Measurements from ENCODE around the gene LANCL2. TPM values are rescaled to one million over a fixed set of nuclear protein-coding genes. Genes with fewer than 3 reads are reported as not detected.
"Not testable (repeated sequence)": the region's sequence is repeated elsewhere in the genome, so short reads cannot be mapped to it uniquely, and the experiment has no call there.

Gene LANCL2
- total RNA-seq, 1 donor, result 13.8 TPM

DNA sequence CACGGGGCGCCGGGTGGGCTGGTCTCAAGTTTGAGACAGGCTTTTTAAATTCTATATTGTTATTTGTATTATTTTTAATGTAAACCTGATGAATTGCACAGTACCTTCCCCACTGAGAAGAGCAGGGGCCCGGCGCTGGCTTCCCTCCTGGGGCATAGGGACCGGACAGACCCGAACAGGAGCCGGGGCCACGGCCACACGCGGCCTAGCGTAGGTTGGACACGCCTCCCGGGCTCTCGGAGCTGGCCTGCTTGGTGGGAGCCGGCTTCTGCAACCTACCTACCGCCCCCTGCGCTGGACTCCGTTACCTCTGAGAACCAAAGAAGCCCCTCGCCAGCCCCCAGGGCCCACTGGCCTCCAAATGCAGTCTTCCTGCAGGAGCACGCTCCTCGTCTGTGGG lies 19.8 kb upstream of the LANCL2 start:
- no peak for DNase-seq (ENCODE audit: low read depth)
- TF ChIP-seq, protein P1, sequence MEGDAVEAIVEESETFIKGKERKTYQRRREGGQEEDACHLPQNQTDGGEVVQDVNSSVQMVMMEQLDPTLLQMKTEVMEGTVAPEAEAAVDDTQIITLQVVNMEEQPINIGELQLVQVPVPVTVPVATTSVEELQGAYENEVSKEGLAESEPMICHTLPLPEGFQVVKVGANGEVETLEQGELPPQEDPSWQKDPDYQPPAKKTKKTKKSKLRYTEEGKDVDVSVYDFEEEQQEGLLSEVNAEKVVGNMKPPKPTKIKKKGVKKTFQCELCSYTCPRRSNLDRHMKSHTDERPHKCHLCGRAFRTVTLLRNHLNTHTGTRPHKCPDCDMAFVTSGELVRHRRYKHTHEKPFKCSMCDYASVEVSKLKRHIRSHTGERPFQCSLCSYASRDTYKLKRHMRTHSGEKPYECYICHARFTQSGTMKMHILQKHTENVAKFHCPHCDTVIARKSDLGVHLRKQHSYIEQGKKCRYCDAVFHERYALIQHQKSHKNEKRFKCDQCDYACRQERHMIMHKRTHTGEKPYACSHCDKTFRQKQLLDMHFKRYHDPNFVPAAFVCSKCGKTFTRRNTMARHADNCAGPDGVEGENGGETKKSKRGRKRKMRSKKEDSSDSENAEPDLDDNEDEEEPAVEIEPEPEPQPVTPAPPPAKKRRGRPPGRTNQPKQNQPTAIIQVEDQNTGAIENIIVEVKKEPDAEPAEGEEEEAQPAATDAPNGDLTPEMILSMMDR (IDR thresholded peaks at IDR 0.05; ENCODE audit: insufficient read depth, low read depth, low read length), result no peak
- H3K4me3 ChIP-seq (ENCODE audit: low read depth, low read length), result no peak overlapping the region

DNA sequence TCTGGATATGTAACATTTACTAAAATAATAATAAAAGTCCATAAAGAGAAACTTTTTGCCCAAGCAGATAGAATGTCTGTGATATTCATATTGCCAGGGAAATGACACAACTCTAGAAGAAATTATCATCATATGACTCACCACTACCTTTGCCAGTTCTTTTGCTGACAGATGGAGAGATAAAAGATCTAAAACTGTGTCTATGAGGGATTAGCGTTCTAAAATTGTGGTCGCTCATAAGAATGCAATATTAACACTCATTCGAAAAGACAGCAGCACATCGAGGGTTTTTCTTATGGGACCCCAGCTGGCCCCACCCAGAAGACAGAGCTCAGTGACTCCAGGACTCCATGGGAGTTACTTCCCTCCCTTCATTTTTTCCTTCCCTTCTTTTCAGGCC lies 16.6 kb upstream of the LANCL2 start:
- DNase-seq (ENCODE audit: low read depth), result peak; percentile 44
- no peak overlapping the region for H3K4me3 ChIP-seq (ENCODE audit: low read depth, low read length)
- TF ChIP-seq, protein P1 (IDR thresholded peaks at IDR 0.05; ENCODE audit: insufficient read depth, low read depth, low read length), result no peak

DNA sequence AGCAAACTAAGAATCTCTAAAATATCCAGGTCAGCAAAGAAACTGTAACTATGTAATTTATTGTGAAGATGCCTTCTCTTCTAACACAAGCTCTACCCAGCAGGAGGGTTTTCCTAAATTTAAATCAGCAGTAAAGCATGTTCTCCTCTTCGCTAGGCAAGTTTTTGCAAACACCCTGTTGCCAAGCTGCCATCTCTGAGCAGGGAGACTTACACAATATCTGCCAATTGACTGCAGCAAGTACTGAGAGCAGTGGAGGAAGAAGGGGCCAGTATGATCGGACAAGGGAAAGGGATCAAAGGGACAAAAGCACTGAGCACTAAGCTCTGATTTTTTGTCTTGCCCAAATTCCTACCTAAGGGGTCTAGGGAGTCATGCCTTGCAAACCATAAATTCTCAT lies 16.0 kb upstream of the LANCL2 start:
- TF ChIP-seq, protein P1 (IDR thresholded peaks at IDR 0.05; ENCODE audit: insufficient read depth, low read depth, low read length), result no peak
- H3K4me3 ChIP-seq (ENCODE audit: low read depth, low read length), result no peak overlapping the region
- no peak for DNase-seq (ENCODE audit: low read depth)

DNA sequence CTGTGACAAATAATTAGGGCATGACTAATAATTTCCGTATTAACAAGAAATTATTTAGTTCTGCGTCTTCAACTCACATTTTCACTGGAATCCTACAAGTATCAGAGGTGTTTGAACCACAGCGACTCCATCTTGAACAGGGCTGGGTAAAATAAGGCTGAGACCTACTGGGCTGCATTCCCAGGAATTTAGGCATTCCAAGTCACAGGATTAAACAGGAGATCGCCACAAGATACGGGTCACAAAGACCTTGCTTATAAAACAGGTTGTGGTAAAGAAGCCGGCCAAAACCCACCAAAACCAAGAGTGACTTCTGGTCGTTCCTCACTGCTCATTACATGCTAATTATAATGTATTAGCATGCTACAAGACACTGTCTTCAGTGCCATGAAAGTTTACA lies 14.9 kb upstream of the LANCL2 start:
- no peak for DNase-seq (ENCODE audit: low read depth)
- no peak overlapping the region for H3K4me3 ChIP-seq (ENCODE audit: low read depth, low read length)
- TF ChIP-seq, protein P1 (IDR thresholded peaks at IDR 0.05; ENCODE audit: insufficient read depth, low read depth, low read length), result no peak

DNA sequence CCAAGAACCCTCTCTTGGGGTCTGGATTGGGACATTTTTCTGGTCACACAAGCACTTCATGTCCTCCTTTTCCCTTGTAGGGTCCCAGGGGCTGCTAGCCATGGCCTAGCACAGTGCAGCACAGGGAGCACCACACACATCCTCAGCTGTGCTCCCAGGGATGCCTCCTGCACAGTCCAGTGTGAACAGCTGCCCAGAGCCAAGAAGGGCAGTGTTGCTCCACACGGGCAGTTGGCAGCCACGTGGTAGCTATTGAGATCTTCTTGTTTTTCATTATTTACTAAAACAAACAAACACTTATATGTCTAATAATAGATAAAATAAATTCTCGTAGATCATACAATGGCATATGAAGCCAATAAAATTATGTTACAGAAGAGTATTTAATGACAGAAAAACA lies 13.9 kb upstream of the LANCL2 start:
- no peak for DNase-seq (ENCODE audit: low read depth)
- TF ChIP-seq, protein P1 (IDR thresholded peaks at IDR 0.05; ENCODE audit: insufficient read depth, low read depth, low read length), result no peak
- H3K4me3 ChIP-seq (ENCODE audit: low read depth, low read length), result no peak overlapping the region

DNA sequence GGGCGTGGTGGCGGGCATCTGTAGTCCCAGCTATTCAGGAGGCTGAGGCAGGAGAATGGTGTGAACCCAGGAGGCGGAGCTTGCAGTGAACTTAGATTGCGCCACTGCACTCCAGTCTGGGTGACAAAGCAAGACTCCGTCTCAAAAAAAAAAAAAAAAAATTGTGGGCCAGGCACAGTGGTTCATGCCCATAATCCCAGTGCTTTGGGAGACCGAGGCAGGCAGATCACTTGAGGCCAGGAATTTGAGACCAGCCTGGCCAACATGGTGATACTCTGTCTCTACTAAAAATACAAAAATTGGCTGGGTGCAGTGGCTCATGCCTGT lies 12.2 kb upstream of the LANCL2 start:
- DNase-seq (ENCODE audit: low read depth); H3K4me3 ChIP-seq (ENCODE audit: low read depth, low read length): not testable (repeated sequence)

- no peak for DNase-seq (ENCODE audit: low read depth)
- no peak overlapping the region for H3K4me3 ChIP-seq (ENCODE audit: low read depth, low read length)
Measured at GRCh38 chr7:55360486-55360885, 4.7 kb upstream of the LANCL2 start.

More at GRCh38 chr7:55360486-55360885, 4.7 kb upstream of the LANCL2 start:
- TF ChIP-seq, protein P1 (IDR thresholded peaks at IDR 0.05; ENCODE audit: insufficient read depth, low read depth, low read length), result no peak

Data from fibroblast of villous mesenchyme (primary cell).